ENCODE results near the gene PLD3. TPM values are rescaled to one million over a fixed set of nuclear protein-coding genes. Genes with fewer than 3 reads are reported as not detected.

Gene PLD3
- total and polyA plus RNA-seq, 3 donors from 2014 or later, result 219 to 533 (median 277) TPM

DNA sequence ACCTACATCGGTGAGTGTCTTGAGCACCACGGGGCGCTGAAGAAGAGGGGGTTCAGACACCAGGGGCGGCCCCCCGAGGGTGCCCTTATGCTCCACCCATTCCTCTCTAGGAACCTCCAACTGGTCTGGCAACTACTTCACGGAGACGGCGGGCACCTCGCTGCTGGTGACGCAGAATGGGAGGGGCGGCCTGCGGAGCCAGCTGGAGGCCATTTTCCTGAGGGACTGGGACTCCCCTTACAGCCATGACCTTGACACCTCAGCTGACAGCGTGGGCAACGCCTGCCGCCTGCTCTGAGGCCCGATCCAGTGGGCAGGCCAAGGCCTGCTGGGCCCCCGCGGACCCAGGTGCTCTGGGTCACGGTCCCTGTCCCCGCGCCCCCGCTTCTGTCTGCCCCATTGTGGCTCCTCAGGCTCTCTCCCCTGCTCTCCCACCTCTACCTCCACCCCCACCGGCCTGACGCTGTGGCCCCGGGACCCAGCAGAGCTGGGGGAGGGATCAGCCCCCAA lies 29.4 kb downstream of the PLD3 start:
- Histone ChIP-seq H3K27me3 (no peaks in the 10 kb centered on the region), H3K36me3 (ENCODE audit: low read depth, missing control alignments) (no peaks in the 10 kb centered on the region), H3K4me1 (peaks cover 3% of the 10 kb centered on the region), H3K9me3 (no peaks in the 10 kb centered on the region), H3K27ac (no peak overlapping the region), H3K4me3 (no peak overlapping the region)
- DNase-seq, result no peak
- WGBS, 2 donors, result 83 to 86% methylated on average over 14 to 25 of the region's 25 CpGs
- no peak for TF ChIP-seq POLR2A (IDR thresholded peaks at IDR 0.05)
- TF ChIP-seq, protein P1, sequence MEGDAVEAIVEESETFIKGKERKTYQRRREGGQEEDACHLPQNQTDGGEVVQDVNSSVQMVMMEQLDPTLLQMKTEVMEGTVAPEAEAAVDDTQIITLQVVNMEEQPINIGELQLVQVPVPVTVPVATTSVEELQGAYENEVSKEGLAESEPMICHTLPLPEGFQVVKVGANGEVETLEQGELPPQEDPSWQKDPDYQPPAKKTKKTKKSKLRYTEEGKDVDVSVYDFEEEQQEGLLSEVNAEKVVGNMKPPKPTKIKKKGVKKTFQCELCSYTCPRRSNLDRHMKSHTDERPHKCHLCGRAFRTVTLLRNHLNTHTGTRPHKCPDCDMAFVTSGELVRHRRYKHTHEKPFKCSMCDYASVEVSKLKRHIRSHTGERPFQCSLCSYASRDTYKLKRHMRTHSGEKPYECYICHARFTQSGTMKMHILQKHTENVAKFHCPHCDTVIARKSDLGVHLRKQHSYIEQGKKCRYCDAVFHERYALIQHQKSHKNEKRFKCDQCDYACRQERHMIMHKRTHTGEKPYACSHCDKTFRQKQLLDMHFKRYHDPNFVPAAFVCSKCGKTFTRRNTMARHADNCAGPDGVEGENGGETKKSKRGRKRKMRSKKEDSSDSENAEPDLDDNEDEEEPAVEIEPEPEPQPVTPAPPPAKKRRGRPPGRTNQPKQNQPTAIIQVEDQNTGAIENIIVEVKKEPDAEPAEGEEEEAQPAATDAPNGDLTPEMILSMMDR (IDR thresholded peaks at IDR 0.05), result no peak
- intact Hi-C loops (cut with DNase I; ENCODE audit: low total_unique reads), result no loop called here

DNA sequence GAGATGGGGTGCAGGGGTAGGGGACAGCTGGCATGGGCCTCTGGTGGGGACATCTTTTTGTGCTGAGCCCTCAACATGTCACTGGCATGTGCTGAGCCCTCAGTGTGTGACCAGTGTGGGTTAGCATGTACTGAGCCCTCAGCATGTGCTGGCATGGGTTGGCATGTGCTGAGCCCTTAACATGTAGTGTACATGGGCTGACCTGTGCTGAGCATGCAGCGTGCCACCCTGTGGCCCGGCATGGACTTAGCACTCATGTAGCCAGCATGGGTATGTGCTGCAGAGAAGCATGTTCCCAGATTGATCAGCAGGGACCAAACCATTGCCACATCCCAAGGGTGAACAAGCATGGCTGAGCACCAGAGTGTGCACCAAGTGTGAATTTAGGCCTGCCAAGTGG lies 30.0 kb downstream of the PLD3 start:
- DNase-seq, result no peak
- no peak overlapping the region for H3K27ac ChIP-seq
- no peaks in the 10 kb centered on the region for H3K36me3 ChIP-seq (ENCODE audit: low read depth, missing control alignments)
- no peaks in the 10 kb centered on the region for H3K9me3 ChIP-seq
- H3K27me3 ChIP-seq, result no peaks in the 10 kb centered on the region
- H3K4me3 ChIP-seq, result no peak overlapping the region
- 89% methylated on average over 2 of the region's 2 CpGs; no CpG with 5 or more reads in 1 of the 2 donors for WGBS, 2 donors
- TF ChIP-seq, protein P1 (IDR thresholded peaks at IDR 0.05), result no peak
- no peak for TF ChIP-seq POLR2A (IDR thresholded peaks at IDR 0.05)
- intact Hi-C loops (cut with DNase I; ENCODE audit: low total_unique reads), result no loop called here
- H3K4me1 ChIP-seq, result peaks cover 3% of the 10 kb centered on the region

DNA sequence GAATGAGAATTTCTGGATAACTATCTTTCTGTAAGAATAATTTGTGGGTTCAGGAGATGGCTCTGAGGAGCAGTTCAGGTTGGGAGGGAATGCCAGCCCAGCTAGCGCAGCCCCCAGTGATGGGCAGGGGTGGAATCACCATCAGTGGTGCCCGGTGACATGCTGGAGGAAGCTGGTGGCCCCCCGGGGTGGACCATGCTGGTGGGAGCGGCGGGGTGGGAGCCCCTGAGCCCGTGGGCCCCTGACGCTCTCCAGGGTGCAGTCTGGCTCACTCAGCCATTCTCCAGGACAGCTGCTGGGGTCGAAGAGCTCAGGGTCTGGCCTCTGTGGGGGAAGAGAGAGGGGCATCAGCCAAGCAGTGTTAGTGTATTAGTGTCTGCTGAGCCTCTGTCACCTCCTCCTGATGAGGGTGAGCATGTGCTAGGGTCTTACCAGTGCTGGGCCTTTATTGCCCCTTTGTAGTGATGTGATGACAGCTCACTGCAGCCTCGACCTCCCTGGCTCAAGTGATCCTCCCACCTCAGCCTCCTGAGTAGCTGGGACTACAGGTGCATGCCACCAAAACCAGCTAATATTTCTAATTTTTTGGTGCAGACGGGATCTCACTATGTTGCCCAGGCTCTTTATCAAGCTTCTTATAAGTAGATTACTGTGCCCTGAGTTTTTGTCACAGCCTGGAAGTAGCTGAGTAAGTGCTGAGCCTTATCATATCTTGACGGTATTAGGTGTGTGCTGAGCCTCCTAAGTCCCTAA lies 31.1 kb downstream of the PLD3 start:
- TF ChIP-seq, protein P1 (IDR thresholded peaks at IDR 0.05), result no peak
- no peak for TF ChIP-seq POLR2A (IDR thresholded peaks at IDR 0.05)
- Histone ChIP-seq H3K4me3 (no peak overlapping the region), H3K9me3 (no peaks in the 10 kb centered on the region), H3K27ac (no peak overlapping the region), H3K27me3 (no peaks in the 10 kb centered on the region), H3K4me1 (peaks cover 3% of the 10 kb centered on the region), H3K36me3 (ENCODE audit: low read depth, missing control alignments) (no peaks in the 10 kb centered on the region)
- intact Hi-C loops (cut with DNase I; ENCODE audit: low total_unique reads), result no loop called here
- WGBS, 2 donors, result 85 to 93% methylated on average over 7 to 11 of the region's 11 CpGs
- DNase-seq, result no peak

GRCh38 chr19:40380199-40381037 lies 31.9 kb downstream of the PLD3 start:
- no peak for DNase-seq
- Histone ChIP-seq H3K36me3 (ENCODE audit: low read depth, missing control alignments) (no peaks in the 10 kb centered on the region), H3K27me3 (no peaks in the 10 kb centered on the region), H3K27ac (no peak overlapping the region), H3K4me1 (peaks cover 3% of the 10 kb centered on the region), H3K9me3 (no peaks in the 10 kb centered on the region), H3K4me3 (no peak overlapping the region)
- intact Hi-C loops (cut with DNase I; ENCODE audit: low total_unique reads), result no loop called here
- 83% methylated on average over 16 to 37 of the region's 37 CpGs for WGBS, 2 donors
- TF ChIP-seq, protein P1 (IDR thresholded peaks at IDR 0.05), result no peak
- no peak for TF ChIP-seq POLR2A (IDR thresholded peaks at IDR 0.05)
